Activated B cell treated with CpG ODN at 0.5 μM for 24 hours (primary cell): ENCODE results near the gene SFXN5. TPM values are rescaled to one million over a fixed set of nuclear protein-coding genes. Genes with fewer than 3 reads are reported as not detected.

ENCODE experiments used
- ATAC-seq: fragments of 200-7000 bp; cut with Tn5 transposase; one replicate; pipeline ENCODE4 v1.10.0; 2021; ENCODE audit warnings: low read depth, mild to moderate bottlenecking, moderate library complexity
- CTCF ChIA-PET: fragments of 350-600 bp; sonication (Branson Sonifier 250); formaldehyde crosslinking; loops from one replicate; lab custom pipeline; 2021; ENCODE audit warnings: antibody characterized with exemption; lab: Charles Lee
- POLR2A ChIA-PET: fragments of 350-600 bp; sonication (Branson Sonifier 250); formaldehyde crosslinking; loops from one replicate; lab custom pipeline; 2021; ENCODE audit warnings: antibody characterized with exemption; lab: Charles Lee
- DNase-seq: peaks from one replicate; pipeline ENCODE4 v3.0.0; 2022
- H3K27ac Mint-ChIP-seq: one replicate; pipeline ENCODE4 v1.8.0; 2020; ENCODE audit warnings: mixed read lengths
- H3K27me3 Mint-ChIP-seq: one replicate; pipeline ENCODE4 v1.8.0; 2021; ENCODE audit warnings: mixed read lengths
- H3K36me3 Mint-ChIP-seq: one replicate; pipeline ENCODE4 v1.8.0; 2021; ENCODE audit warnings: low read depth, mixed read lengths
- H3K4me1 Mint-ChIP-seq: one replicate; pipeline ENCODE4 v1.8.0; 2021; ENCODE audit warnings: mixed read lengths
- H3K4me3 Mint-ChIP-seq: one replicate; pipeline ENCODE4 v1.8.0; 2020; ENCODE audit warnings: mild to moderate bottlenecking, mixed read lengths
- H3K9me3 Mint-ChIP-seq: one replicate; pipeline ENCODE4 v1.8.0; 2020; ENCODE audit warnings: mixed read lengths
- CTCF ChIP-seq: fragments of 200-600 bp; IDR thresholded peaks from one replicate; pipeline ENCODE4 v1.8.0; 2022; ENCODE audit warnings: antibody characterized with exemption, mild to moderate bottlenecking
- intact Hi-C: fragments of 100-400 bp; cut with micrococcal nuclease; formaldehyde crosslinking; loops from one replicate; pipeline ENCODE4 v1.15.1; 2024
- total RNA-seq: library from RNA; stranded (reverse); gene quantifications from 2 replicates; pipeline ENCODE4 v1.2.3, GENCODE V29; 2022

Gene SFXN5
- total RNA-seq, 1 donor from 2014 or later, result 13.9 TPM

- POLR2A ChIA-PET, result no interaction called here
- DNase-seq, result no peak
Measured at GRCh38 chr2:73031725-73032701, 39.5 kb downstream of the SFXN5 start.

GRCh38 chr2:73031095-73031678, 40.3 kb downstream of the SFXN5 start:
- ChIA-PET POLR2A (no interaction called here), CTCF (no interaction called here)
- Mint-ChIP-seq H3K9me3 (no peaks in the 10 kb centered on the region), H3K4me3 (no peak overlapping the region), H3K27me3 (no peaks in the 10 kb centered on the region), H3K27ac (no peak overlapping the region), H3K4me1 (peaks cover 2% of the 10 kb centered on the region), H3K36me3 (peaks cover 2% of the 10 kb centered on the region)
- TF ChIP-seq CTCF, result no peak
- ATAC-seq (no peak), DNase-seq (no peak)
- intact Hi-C loops, result no loop called here

More at GRCh38 chr2:73031725-73032701, 39.5 kb downstream of the SFXN5 start:
- Mint-ChIP-seq H3K4me1 (peaks cover 2% of the 10 kb centered on the region), H3K4me3 (no peak overlapping the region), H3K27me3 (no peaks in the 10 kb centered on the region), H3K9me3 (no peaks in the 10 kb centered on the region), H3K27ac (no peak overlapping the region), H3K36me3 (peaks cover 2% of the 10 kb centered on the region)
- ATAC-seq, result no peak
- intact Hi-C loops, result no loop called here
- CTCF ChIA-PET, result no interaction called here
- TF ChIP-seq CTCF, result no peak

- POLR2A ChIA-PET, result no interaction called here
- no peaks in the 10 kb centered on the region for H3K27me3 Mint-ChIP-seq
- no peak overlapping the region for H3K4me3 Mint-ChIP-seq
- TF ChIP-seq CTCF, result no peak
- no peaks in the 10 kb centered on the region for H3K9me3 Mint-ChIP-seq
- no peak overlapping the region for H3K27ac Mint-ChIP-seq
- ATAC-seq, result no peak
- DNase-seq, result no peak
- peaks cover 2% of the 10 kb centered on the region for H3K36me3 Mint-ChIP-seq
- intact Hi-C loops, result no loop called here
- CTCF ChIA-PET, result no interaction called here
- peaks cover 2% of the 10 kb centered on the region for H3K4me1 Mint-ChIP-seq
Measured at GRCh38 chr2:73028841-73029240, 42.7 kb downstream of the SFXN5 start.

GRCh38 chr2:73027340-73027739, 44.2 kb downstream of the SFXN5 start:
- TF ChIP-seq CTCF, result no peak
- no peaks in the 10 kb centered on the region for H3K27me3 Mint-ChIP-seq
- H3K9me3 Mint-ChIP-seq, result no peaks in the 10 kb centered on the region
- H3K4me1 Mint-ChIP-seq, result no peaks in the 10 kb centered on the region
- ChIA-PET CTCF (interaction anchor here (0.8 kb wide), 1 partner anchor 430 kb away, joined by 3 read pairs; no protein-coding TSS in a partner anchor), POLR2A (no interaction called here)
- ATAC-seq (no peak), DNase-seq (no peak)
- no peak overlapping the region for H3K4me3 Mint-ChIP-seq
- H3K27ac Mint-ChIP-seq, result no peak overlapping the region
- intact Hi-C loops, result no loop called here
- peaks cover 2% of the 10 kb centered on the region for H3K36me3 Mint-ChIP-seq

- no peaks in the 10 kb centered on the region for H3K4me1 Mint-ChIP-seq
Measured at GRCh38 chr2:73023497-73023896, 48.0 kb downstream of the SFXN5 start.

More at GRCh38 chr2:73023497-73023896, 48.0 kb downstream of the SFXN5 start:
- H3K27me3 Mint-ChIP-seq, result no peaks in the 10 kb centered on the region
- no peak overlapping the region for H3K27ac Mint-ChIP-seq
- peaks cover 5% of the 10 kb centered on the region for H3K36me3 Mint-ChIP-seq
- CTCF ChIA-PET, result no interaction called here
- TF ChIP-seq CTCF, result no peak
- intact Hi-C loops, result no loop called here
- DNase-seq, result no peak
- no peak overlapping the region for H3K4me3 Mint-ChIP-seq
- POLR2A ChIA-PET, result no interaction called here
- no peak for ATAC-seq
- no peaks in the 10 kb centered on the region for H3K9me3 Mint-ChIP-seq
